Measurements from ENCODE around the gene ALOX12B. TPM values are rescaled to one million over a fixed set of nuclear protein-coding genes. Genes with fewer than 3 reads are reported as not detected.
"Not testable (repeated sequence)": the region's sequence is repeated elsewhere in the genome, so short reads cannot be mapped to it uniquely, and the experiment has no call there.

ALOX12B gene
- total RNA-seq, 1 donor from 2014 or later: 0.87 TPM

GRCh38 chr17:8064561-8065019 is 22.9 kb downstream of the ALOX12B start:
- intact Hi-C loops (cut with micrococcal nuclease): loop anchor here (10.0 kb wide), 1 partner anchor 50 kb away; the partner anchor contains the start of gene ALOXE3
- H3K27me3 Mint-ChIP-seq (ENCODE audit: low read depth): peaks cover 39% of the 10 kb centered on the region
- H3K36me3 Mint-ChIP-seq (ENCODE audit: low read depth): no peaks in the 10 kb centered on the region
- no peak overlapping the region for H3K27ac Mint-ChIP-seq
- H3K4me1 Mint-ChIP-seq (ENCODE audit: low read depth): peaks cover 7% of the 10 kb centered on the region
- H3K4me3 Mint-ChIP-seq (ENCODE audit: low read depth): no peak overlapping the region
- no peak for DNase-seq (ENCODE audit: low spot score)
- H3K9me3 Mint-ChIP-seq: no peaks in the 10 kb centered on the region

GRCh38 chr17:8063761-8064534 is 23.6 kb downstream of the ALOX12B start:
- DNase-seq (ENCODE audit: low spot score): no peak
- peaks cover 9% of the 10 kb centered on the region for H3K4me1 Mint-ChIP-seq (ENCODE audit: low read depth)
- H3K27me3 Mint-ChIP-seq (ENCODE audit: low read depth): peaks cover 45% of the 10 kb centered on the region
- no peak overlapping the region for H3K27ac Mint-ChIP-seq
- H3K36me3 Mint-ChIP-seq (ENCODE audit: low read depth): no peaks in the 10 kb centered on the region
- H3K9me3 Mint-ChIP-seq: no peaks in the 10 kb centered on the region
- no peak overlapping the region for H3K4me3 Mint-ChIP-seq (ENCODE audit: low read depth)
- intact Hi-C loops (cut with micrococcal nuclease): loop anchor here (10.0 kb wide), 1 partner anchor 51 kb away; the partner anchor contains the start of gene ALOXE3

- intact Hi-C loops (cut with micrococcal nuclease): loop anchor here (10.0 kb wide), 1 partner anchor 52 kb away; the partner anchor contains the start of gene ALOXE3
- H3K9me3 Mint-ChIP-seq: no peaks in the 10 kb centered on the region
- H3K27ac Mint-ChIP-seq: no peak overlapping the region
- H3K36me3 Mint-ChIP-seq (ENCODE audit: low read depth): no peaks in the 10 kb centered on the region
- no peak for DNase-seq (ENCODE audit: low spot score)
- peaks cover 50% of the 10 kb centered on the region for H3K27me3 Mint-ChIP-seq (ENCODE audit: low read depth)
- no peak overlapping the region for H3K4me3 Mint-ChIP-seq (ENCODE audit: low read depth)
- peaks cover 13% of the 10 kb centered on the region for H3K4me1 Mint-ChIP-seq (ENCODE audit: low read depth)
Observed at GRCh38 chr17:8062807-8063483, 24.6 kb downstream of the ALOX12B start.

- Mint-ChIP-seq H3K36me3 (ENCODE audit: low read depth) (no peaks in the 10 kb centered on the region), H3K27me3 (ENCODE audit: low read depth) (peaks cover 53% of the 10 kb centered on the region), H3K4me3 (ENCODE audit: low read depth) (no peak overlapping the region), H3K9me3 (no peaks in the 10 kb centered on the region), H3K4me1 (ENCODE audit: low read depth) (peaks cover 13% of the 10 kb centered on the region), H3K27ac (no peak overlapping the region)
- DNase-seq (ENCODE audit: low spot score): no peak
- intact Hi-C loops (cut with micrococcal nuclease): loop anchor here (10.0 kb wide), 1 partner anchor 52 kb away; the partner anchor contains the start of gene ALOXE3
Observed at GRCh38 chr17:8062435-8062806, 25.1 kb downstream of the ALOX12B start.

GRCh38 chr17:8061851-8062250 is 25.7 kb downstream of the ALOX12B start:
- intact Hi-C loops (cut with micrococcal nuclease): loop anchor here (10.0 kb wide), 1 partner anchor 53 kb away; the partner anchor contains the start of gene ALOXE3
- H3K27me3 Mint-ChIP-seq (ENCODE audit: low read depth): peaks cover 58% of the 10 kb centered on the region

GRCh38 chr17:8060274-8060673 is 27.2 kb downstream of the ALOX12B start:
- Mint-ChIP-seq H3K4me3 (ENCODE audit: low read depth) (no peak overlapping the region), H3K4me1 (ENCODE audit: low read depth) (peaks cover 27% of the 10 kb centered on the region), H3K27ac (no peak overlapping the region), H3K36me3 (ENCODE audit: low read depth) (no peaks in the 10 kb centered on the region), H3K9me3 (no peaks in the 10 kb centered on the region), H3K27me3 (ENCODE audit: low read depth) (peaks cover 61% of the 10 kb centered on the region)
- intact Hi-C loops (cut with micrococcal nuclease): loop anchor here (10.0 kb wide), 1 partner anchor 55 kb away; the partner anchor contains the start of gene ALOXE3
- DNase-seq (ENCODE audit: low spot score): peak; percentile 48

More at GRCh38 chr17:8061851-8062250, 25.7 kb downstream of the ALOX12B start:
- not testable (repeated sequence) for H3K4me3 Mint-ChIP-seq (ENCODE audit: low read depth); H3K9me3 Mint-ChIP-seq; H3K27ac Mint-ChIP-seq; DNase-seq (ENCODE audit: low spot score); H3K36me3 Mint-ChIP-seq (ENCODE audit: low read depth)
- H3K4me1 Mint-ChIP-seq (ENCODE audit: low read depth): peaks cover 14% of the 10 kb centered on the region

- intact Hi-C loops (cut with micrococcal nuclease): loop anchor here (5.0 to 10.0 kb wide), 3 partner anchors 147 to 622 kb away; partner anchors contain the start of genes CYB5D1, FGF11, NAA38 and TMEM102
- no peaks in the 10 kb centered on the region for H3K36me3 Mint-ChIP-seq (ENCODE audit: low read depth)
- no peak for DNase-seq (ENCODE audit: low spot score)
- H3K27ac Mint-ChIP-seq: no peak overlapping the region
- no peak overlapping the region for H3K4me3 Mint-ChIP-seq (ENCODE audit: low read depth)
- H3K27me3 Mint-ChIP-seq (ENCODE audit: low read depth): peaks cover 57% of the 10 kb centered on the region
- H3K4me1 Mint-ChIP-seq (ENCODE audit: low read depth): peaks cover 27% of the 10 kb centered on the region
- H3K9me3 Mint-ChIP-seq: no peaks in the 10 kb centered on the region
Observed at GRCh38 chr17:8059131-8059530, 28.4 kb downstream of the ALOX12B start.

- Mint-ChIP-seq H3K4me3 (ENCODE audit: low read depth) (no peak overlapping the region), H3K27ac (no peak overlapping the region), H3K4me1 (ENCODE audit: low read depth) (peaks cover 26% of the 10 kb centered on the region), H3K9me3 (no peaks in the 10 kb centered on the region), H3K36me3 (ENCODE audit: low read depth) (no peaks in the 10 kb centered on the region), H3K27me3 (ENCODE audit: low read depth) (peaks cover 47% of the 10 kb centered on the region)
- intact Hi-C loops (cut with micrococcal nuclease): loop anchor here (1.0 to 10.0 kb wide), 5 partner anchors 15 to 620 kb away; partner anchors contain the start of genes CYB5D1, FGF11, NAA38 and TMEM102
- DNase-seq (ENCODE audit: low spot score): peak; percentile 30
Observed at GRCh38 chr17:8057691-8058114, 29.8 kb downstream of the ALOX12B start.

- no peak overlapping the region for H3K27ac Mint-ChIP-seq
- no peaks in the 10 kb centered on the region for H3K36me3 Mint-ChIP-seq (ENCODE audit: low read depth)
- intact Hi-C loops (cut with micrococcal nuclease): loop anchor here (1.0 to 10.0 kb wide), 5 partner anchors 16 to 620 kb away; partner anchors contain the start of genes CYB5D1, FGF11, NAA38 and TMEM102
- H3K4me1 Mint-ChIP-seq (ENCODE audit: low read depth): peaks cover 23% of the 10 kb centered on the region
- no peak for DNase-seq (ENCODE audit: low spot score)
- no peak overlapping the region for H3K4me3 Mint-ChIP-seq (ENCODE audit: low read depth)
- H3K27me3 Mint-ChIP-seq (ENCODE audit: low read depth): peaks cover 42% of the 10 kb centered on the region
- no peaks in the 10 kb centered on the region for H3K9me3 Mint-ChIP-seq
Observed at GRCh38 chr17:8056976-8057625, 30.4 kb downstream of the ALOX12B start.

- intact Hi-C loops (cut with micrococcal nuclease): loop anchor here (2.0 to 10.0 kb wide), 4 partner anchors 16 to 619 kb away; partner anchors contain the start of genes CYB5D1, FGF11, NAA38 and TMEM102
- Mint-ChIP-seq H3K4me3 (ENCODE audit: low read depth) (no peak overlapping the region), H3K27me3 (ENCODE audit: low read depth) (peaks cover 35% of the 10 kb centered on the region), H3K27ac (no peak overlapping the region), H3K9me3 (no peaks in the 10 kb centered on the region), H3K36me3 (ENCODE audit: low read depth) (no peaks in the 10 kb centered on the region), H3K4me1 (ENCODE audit: low read depth) (peaks cover 23% of the 10 kb centered on the region)
- DNase-seq (ENCODE audit: low spot score): peak; percentile 37
Observed at GRCh38 chr17:8056232-8056975, 31.1 kb downstream of the ALOX12B start.

- intact Hi-C loops (cut with micrococcal nuclease): loop anchor here (2.0 to 10.0 kb wide), 4 partner anchors 17 to 619 kb away; partner anchors contain the start of genes CYB5D1, FGF11, NAA38 and TMEM102
- H3K27me3 Mint-ChIP-seq (ENCODE audit: low read depth): peaks cover 30% of the 10 kb centered on the region
- peaks cover 23% of the 10 kb centered on the region for H3K4me1 Mint-ChIP-seq (ENCODE audit: low read depth)
- peak overlapping the region; percentile 2 for H3K27ac Mint-ChIP-seq
- no peak for DNase-seq (ENCODE audit: low spot score)
- H3K9me3 Mint-ChIP-seq: no peaks in the 10 kb centered on the region
- H3K4me3 Mint-ChIP-seq (ENCODE audit: low read depth): no peak overlapping the region
- no peaks in the 10 kb centered on the region for H3K36me3 Mint-ChIP-seq (ENCODE audit: low read depth)
Observed at GRCh38 chr17:8055851-8056231, 31.7 kb downstream of the ALOX12B start.

Data from activated T-helper 2 cell treated with anti-CD3 and anti-CD28 coated beads, Interferon-gamma antibody, Interleukin-2, Interleukin-4, amounts not matched to agents 10 μg/mL and 5 μg/mL and 100 μg/mL, durations not matched to agents 14 hours and 24 hours and 36 hours (primary cell).